Body of pancreas (tissue), 4 donors: ENCODE measurements around the gene RXRB.

ENCODE experiments used
- POLR2A ChIP-seq, 3 donors: fragments of 450-650 bp; IDR thresholded peaks; one replicate each; pipeline ENCODE4 v1.6.1; 2016; ENCODE audit warnings: antibody characterized with exemption in 3 of 3, mild to moderate bottlenecking in 2 of 3
- TF ChIP-seq, protein P1 (sequence below), 7 experiments: fragments of 450-650 bp in 4 of 7; fragments of 200-600 bp in 3 of 7; sonication (generic) in 3 of 7; IDR thresholded peaks; one replicate each; pipeline ENCODE4 v1.5.1; 2016 to 2019; ENCODE audit warnings: antibody characterized with exemption in 7 of 7

DNA sequence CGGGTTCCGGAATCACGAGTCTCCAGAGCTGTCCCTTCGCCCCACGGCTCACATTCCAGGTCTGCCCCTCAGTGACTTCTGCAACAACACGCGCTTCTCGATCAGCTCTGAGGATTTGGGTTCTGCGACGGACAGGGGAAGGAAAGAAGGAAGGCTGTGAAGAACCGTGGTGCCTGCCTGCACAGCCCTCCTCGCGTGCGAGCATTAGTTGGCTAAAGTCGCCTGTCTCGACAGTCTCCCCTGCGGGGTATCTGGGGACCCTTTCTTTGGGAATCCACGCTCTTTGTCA is 48.1 kb upstream of the RXRB start:
- TF ChIP-seq, protein P1, sequence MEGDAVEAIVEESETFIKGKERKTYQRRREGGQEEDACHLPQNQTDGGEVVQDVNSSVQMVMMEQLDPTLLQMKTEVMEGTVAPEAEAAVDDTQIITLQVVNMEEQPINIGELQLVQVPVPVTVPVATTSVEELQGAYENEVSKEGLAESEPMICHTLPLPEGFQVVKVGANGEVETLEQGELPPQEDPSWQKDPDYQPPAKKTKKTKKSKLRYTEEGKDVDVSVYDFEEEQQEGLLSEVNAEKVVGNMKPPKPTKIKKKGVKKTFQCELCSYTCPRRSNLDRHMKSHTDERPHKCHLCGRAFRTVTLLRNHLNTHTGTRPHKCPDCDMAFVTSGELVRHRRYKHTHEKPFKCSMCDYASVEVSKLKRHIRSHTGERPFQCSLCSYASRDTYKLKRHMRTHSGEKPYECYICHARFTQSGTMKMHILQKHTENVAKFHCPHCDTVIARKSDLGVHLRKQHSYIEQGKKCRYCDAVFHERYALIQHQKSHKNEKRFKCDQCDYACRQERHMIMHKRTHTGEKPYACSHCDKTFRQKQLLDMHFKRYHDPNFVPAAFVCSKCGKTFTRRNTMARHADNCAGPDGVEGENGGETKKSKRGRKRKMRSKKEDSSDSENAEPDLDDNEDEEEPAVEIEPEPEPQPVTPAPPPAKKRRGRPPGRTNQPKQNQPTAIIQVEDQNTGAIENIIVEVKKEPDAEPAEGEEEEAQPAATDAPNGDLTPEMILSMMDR (IDR thresholded peaks at IDR 0.05): no peak
- no peak for TF ChIP-seq POLR2A (IDR thresholded peaks at IDR 0.05)
